HK-2 (cell line): ENCODE results near the gene SYT13.

Experiments used
- DNase-seq: peaks from one replicate; pipeline ENCODE4 v3.0.0-alpha.2; 2018; ENCODE audit not compliant: unreplicated experiment

The SYT13 gene

DNA sequence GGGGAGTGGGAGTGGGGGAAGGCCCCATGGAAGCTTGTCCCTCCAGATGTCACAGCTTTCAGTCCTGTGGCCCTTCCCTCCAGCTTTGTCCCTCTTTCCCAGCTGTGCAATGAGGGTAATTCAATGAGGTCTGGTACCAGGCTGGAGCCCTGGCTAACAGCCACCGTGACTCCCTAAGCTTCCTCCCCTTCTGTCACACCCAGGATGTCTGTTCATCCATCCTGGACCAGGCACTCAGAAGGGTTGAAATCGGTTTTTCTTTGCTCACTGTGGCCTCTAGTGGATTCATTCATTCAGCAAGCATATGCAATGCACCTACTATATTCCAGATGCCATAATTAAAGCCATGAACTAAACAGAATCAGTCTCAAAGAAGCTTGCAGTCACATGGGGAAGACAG, 38.7 kb downstream of the SYT13 start:
- DNase-seq: no peak

GRCh38 chr11:45246241-45246640, 39.9 kb downstream of the SYT13 start:
- DNase-seq: no peak

- DNase-seq: no peak
These were observed 40.7 kb downstream of the SYT13 start for GRCh38 chr11:45245218-45246045.

DNA sequence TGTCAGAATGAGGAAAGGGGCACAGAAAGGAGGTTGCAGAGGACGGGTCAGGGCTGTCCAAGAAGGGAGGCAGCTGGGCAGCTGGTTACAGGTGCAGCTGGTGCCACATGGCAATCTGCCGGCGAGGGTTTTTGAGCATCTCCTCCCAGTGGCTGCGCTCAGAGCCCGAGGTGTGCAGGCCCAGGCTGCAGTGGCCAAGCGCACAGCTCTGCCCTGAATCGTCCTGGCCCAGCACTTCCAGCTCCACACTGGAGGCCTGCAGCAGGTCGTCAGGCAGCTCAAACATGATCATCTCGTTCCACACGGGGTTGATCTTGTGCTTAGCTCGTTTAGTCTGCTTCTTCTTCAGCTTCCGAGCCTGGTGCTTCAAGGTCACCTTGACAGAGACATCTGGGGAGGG, 42.2 kb downstream of the SYT13 start:
- no peak for DNase-seq

DNA sequence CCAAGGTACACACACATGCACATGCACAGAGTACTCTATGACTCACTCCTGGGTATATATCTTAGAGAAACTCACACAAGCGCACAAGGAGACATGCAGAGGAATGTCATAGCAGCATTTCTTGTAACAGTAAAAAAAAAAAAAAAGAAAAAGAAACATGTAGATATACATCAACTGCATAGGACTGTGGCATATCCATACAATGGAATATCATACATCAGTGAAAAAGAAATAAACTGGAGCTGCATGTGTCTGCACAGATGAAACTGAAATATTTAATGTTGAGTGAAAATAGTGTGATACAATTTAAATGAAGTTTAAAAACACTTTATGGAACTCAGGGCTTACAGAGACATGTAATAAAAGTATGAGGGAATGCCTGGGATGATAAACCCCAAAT, 46.4 kb downstream of the SYT13 start:
- no peak for DNase-seq

GRCh38 chr11:45238724-45239123, 47.4 kb downstream of the SYT13 start:
- peak; percentile 9 for DNase-seq

- no peak for DNase-seq
These were observed 48.3 kb downstream of the SYT13 start for GRCh38 chr11:45237711-45238315.

DNA sequence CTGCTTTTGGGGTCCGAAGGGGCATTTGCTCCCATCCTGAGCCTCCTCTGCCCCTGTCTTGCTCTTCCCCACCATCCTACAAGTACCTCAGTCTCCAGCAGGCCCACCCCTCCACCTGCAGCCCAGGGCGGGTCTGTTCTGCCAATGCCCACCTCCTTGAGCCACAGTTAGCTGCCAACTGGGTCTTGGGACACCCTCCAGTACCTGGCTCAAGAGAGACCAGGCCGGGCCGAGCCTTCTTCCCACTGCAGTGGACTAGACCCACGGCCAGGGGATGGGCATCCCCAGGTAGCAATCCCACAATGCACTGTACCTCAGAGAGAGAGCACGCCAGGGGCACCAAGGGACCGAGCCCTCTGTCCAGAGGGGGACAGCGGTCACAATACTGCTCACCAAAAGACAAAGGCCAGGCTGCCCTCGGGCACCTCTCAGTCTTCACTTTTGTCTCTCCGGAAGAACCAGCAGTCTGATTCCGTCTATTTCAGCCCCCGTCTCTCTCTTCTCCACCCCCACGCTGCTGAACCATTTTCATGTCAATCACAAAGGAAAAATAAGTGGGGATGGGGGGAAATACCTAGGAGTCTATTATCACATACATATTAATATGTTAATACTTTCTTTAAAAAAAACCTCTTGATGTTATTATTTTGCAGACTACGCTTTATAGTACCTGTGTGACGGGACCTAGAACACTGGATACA, 51.7 kb downstream of the SYT13 start:
- DNase-seq: no peak

DNA sequence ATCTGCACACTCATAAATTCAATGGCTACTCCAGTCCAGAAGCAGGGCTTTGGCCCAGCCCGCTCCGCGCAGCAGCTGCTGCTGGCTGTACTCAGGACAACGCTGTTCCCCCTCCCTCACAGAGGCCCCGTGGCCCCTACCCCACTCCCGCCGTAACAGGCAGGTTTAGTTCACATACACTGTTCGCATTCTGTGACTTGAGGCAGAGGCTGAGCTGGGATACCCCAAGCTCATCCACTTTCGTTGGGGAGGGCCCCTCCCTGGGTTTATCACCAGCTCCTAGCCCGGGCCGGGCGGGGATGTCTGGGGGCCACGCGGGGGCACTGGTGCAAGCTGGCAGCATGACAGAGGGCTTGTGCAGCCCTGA, 52.4 kb downstream of the SYT13 start:
- no peak for DNase-seq

DNA sequence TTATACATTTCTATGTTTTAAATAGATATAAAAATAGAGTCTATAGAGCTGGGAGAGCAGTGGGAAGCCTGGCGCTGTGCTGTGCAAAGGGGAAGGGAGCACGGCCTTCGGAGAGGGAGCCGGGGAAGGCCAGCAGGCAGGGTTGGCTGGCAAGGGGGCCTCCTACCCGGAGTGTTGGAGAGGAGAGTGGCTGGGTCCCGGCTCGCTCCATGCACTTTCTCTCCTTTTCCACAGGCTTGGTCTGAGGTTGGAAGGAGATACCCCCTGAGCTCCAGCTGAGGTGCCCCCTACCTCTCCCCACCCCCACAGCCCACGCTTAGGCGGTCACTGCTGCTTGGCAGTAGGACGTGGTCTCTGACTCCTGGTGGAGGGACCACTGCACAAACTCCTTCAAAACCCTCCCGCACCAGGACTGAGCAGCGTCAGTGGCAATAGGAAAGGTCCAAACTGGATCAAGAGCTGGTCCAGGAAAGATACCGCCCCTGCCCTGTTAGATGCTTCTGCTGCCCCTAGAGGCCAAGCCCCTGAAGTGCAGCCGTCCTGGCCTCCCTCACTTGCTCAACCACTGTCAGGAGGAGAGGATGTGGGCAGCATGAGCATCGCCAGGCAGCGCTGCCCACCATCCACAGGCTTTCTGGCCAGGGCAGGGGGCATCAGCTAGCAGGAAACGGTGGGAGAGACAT, 52.9 kb downstream of the SYT13 start:
- peak; percentile 61 for DNase-seq

- no peak for DNase-seq
These were observed 53.6 kb downstream of the SYT13 start for GRCh38 chr11:45232341-45233080.

DNA sequence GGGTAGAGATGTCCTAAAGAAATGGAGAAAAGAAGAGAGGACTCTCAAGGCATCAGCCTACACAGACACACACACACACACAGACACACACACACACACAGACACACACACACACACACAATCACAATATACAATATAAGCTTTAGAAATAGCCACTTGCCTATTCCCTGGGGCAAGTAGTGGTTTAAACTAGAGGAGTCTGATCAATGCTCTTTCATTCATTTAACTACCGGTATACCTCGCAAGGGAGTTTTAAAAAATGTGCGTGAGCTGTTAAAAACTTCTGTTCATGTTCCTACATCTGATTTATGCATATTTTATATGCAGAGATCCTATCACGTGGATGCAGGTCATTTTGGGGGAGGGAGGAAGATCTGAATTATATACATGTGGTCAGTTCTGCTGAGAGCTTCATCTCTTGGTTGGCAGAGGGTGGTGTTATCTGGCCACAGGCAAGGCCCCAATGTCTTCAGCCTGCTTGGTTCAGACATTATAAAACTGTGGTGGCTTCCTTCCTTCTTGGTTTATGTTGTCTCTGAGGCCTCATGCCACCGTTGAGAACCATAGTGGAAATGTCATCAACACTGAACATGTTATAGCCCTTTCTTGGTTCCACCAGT, 56.6 kb downstream of the SYT13 start:
- no peak for DNase-seq

- no peak for DNase-seq
These were observed 58.3 kb downstream of the SYT13 start for GRCh38 chr11:45227836-45228235.

GRCh38 chr11:45226901-45227300, 59.2 kb downstream of the SYT13 start:
- DNase-seq: no peak

DNA sequence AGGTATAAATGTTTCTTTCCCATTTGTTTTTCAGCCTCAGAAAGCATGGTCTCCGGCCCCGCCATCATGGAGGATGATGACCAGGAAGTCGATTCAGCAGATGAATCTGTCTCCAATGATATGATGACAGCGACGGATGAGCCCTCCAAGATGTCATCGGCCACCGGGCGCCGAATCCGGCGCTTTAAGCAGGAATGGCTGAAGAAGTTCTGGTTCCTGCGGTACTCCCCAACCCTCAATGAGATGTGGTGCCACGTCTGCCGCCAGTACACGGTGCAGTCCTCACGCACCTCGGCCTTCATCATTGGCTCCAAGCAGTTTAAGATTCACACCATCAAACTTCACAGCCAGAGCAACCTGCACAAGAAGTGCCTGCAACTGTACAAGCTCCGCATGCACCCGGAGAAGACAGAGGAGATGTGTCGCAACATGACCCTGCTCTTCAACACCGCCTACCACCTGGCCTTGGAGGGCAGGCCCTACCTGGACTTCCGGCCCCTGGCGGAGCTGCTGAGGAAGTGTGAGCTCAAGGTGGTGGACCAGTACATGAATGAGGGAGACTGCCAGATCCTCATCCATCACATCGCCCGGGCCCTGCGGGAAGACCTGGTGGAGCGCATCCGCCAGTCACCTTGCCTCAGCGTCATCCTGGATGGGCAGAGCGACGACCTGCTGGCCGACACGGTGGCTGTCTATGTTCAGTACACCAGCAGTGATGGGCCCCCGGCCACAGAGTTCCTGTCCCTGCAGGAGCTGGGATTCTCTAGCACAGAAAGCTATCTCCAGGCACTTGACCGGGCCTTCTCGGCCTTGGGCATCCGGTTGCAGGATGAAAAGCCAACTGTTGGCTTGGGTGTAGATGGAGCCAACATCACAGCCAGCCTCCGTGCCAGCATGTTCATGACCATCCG, 59.9 kb downstream of the SYT13 start:
- DNase-seq: no peak

DNA sequence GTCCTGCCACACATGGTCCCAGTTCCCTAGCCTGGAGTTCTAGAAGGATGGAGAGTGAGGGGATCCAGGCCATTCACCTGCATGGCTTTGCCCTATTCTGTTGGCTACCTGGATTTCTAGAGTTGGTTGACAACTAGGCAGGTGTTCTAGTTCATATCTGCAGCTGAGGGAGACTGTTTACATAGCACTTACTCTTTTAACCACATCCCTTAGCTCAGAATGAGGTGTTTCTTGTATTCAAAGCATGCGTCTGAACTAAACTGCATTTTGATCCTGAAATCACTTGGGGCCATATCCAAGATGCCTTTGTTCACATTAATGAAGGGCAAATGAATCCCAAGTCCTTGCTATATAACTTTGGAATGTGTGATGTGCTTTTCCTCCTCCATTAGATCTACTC, 60.9 kb downstream of the SYT13 start:
- no peak for DNase-seq

GRCh38 chr11:45224766-45225165, 61.4 kb downstream of the SYT13 start:
- no peak for DNase-seq

DNA sequence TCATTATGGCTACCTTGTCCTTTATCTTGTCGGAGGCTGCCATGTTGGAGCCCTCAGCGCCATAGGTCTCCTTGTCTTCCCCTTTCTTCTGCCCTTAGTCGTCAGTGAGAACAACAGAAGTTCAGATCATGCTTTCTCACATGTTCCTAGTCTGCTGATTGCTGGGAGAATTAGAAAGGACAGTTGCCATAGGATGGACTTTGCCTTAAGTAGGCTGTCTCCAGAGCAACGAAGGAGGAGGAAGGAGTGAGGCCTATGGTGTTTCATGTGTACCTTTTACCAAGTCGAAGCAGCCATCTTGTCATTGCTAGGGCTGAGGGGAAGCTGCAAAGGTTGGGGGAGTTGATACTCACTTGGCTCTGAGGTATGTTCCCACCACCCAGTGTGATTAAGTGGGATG, 62.6 kb downstream of the SYT13 start:
- no peak for DNase-seq

DNA sequence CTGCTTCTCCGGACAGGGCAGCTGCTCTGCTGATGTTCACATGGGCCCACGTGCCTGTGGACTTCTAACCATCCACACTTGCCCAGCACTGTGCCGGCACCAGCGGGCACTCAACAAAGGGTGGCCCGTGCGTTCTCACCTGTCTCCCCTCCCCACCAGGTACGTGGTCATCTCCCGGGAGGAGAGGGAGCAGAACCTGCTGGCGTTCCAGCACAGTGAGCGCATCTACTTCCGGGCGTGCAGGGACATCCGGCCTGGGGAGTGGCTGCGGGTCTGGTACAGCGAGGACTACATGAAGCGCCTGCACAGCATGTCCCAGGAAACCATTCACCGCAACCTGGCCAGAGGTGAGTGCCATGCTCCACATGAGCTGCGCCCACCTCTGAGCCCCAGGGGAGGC, 66.7 kb downstream of the SYT13 start:
- DNase-seq: no peak

- DNase-seq: no peak
These were observed 67.4 kb downstream of the SYT13 start for GRCh38 chr11:45218705-45219104.
